GM12872 (cell line): ENCODE results near the gene DMAP1.

Experiments used
- TF ChIP-seq, protein P1 (sequence below): IDR thresholded peaks from 3 replicates; pipeline ENCODE4 v1.5.1; 2011; ENCODE audit warnings: low read depth, mild to moderate bottlenecking, low read length, moderate library complexity; ENCODE audit not compliant: insufficient read depth

Gene DMAP1

DNA sequence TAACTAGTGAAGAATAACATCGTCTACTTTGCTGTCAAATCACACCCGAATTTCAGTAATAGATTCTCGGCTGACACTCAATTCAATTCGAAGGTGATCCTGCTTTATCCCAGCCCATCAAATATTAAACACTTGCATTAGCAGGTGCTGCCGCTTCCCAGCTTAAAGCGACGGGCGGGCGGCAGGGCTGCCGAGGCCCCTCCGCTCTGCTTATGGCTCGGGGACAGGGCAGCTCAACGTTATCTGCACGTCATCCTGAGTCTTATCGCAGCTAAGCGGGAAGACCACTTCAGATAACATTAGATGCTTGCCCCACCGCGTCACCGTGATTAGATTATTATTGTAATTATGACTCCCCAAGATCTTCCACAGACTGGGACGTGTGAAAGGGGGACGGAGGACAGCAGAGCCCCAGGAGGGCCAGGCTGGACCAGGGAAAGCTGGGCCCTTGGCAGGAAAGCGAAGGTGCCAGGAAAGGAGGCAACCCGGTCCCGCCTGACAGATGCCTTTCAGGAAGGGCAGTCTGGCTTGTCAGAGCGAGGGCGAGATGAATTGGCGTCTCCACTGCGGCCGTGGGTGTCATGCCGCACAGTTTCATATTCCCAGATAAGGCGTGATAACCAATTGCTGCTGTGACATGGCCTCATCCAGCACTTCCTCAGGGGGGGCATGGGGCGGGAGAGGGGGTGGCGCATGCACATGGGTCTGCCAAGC lies 37.0 kb downstream of the DMAP1 start:
- TF ChIP-seq, protein P1, sequence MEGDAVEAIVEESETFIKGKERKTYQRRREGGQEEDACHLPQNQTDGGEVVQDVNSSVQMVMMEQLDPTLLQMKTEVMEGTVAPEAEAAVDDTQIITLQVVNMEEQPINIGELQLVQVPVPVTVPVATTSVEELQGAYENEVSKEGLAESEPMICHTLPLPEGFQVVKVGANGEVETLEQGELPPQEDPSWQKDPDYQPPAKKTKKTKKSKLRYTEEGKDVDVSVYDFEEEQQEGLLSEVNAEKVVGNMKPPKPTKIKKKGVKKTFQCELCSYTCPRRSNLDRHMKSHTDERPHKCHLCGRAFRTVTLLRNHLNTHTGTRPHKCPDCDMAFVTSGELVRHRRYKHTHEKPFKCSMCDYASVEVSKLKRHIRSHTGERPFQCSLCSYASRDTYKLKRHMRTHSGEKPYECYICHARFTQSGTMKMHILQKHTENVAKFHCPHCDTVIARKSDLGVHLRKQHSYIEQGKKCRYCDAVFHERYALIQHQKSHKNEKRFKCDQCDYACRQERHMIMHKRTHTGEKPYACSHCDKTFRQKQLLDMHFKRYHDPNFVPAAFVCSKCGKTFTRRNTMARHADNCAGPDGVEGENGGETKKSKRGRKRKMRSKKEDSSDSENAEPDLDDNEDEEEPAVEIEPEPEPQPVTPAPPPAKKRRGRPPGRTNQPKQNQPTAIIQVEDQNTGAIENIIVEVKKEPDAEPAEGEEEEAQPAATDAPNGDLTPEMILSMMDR, result no peak

DNA sequence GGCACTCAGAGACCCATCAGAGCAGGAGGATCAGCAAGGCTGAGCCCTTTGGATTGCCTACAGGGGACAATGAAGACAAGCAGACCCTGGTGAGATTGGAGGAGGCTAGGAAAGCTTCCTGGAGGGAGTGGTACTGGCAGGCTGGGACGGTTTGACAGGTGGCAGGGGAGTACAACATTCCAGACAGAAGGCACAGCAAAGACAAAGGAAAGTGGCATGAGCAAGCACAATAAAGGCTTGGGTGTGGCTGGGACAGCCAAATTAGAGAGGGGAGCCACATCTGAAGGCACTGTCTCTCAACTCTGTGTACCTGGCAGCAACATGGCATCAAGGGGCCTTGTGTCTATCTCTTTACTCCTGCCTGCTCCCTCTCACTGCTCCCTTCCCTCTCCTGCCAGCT lies 38.2 kb downstream of the DMAP1 start:
- TF ChIP-seq, protein P1, result no peak

DNA sequence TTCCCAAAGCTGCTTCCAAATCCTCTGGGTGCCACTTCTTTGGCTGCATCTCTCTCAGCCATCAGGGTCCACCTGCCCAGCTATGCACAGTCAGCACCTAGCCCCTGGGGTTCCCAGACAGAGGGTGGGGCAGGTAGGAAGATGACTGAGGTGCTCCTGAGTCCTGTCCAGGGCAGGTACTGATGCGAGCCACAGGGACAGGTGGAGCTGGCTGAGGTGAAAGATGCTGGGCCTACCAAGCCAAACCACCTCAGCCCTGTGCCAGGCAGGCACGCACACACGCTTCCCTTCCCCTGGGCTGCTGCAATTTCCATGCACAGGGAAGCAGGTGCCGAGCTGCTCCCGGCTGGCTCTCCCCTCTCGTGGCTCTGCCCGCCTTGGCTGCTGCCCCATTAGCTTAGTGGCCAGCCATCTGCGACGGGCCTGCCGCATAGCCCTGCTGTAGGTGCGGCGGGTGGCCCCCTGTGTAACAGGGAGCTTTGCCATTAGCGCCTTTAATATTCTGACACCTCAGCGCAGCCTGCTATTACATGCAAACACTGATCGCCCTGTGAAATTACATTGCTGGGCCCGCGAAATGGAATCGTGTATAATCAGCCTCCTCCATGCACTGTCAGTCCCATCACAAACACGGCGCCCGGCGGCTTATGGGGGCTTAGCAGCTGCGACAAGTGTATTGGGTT lies 38.9 kb downstream of the DMAP1 start:
- TF ChIP-seq, protein P1, result no peak

DNA sequence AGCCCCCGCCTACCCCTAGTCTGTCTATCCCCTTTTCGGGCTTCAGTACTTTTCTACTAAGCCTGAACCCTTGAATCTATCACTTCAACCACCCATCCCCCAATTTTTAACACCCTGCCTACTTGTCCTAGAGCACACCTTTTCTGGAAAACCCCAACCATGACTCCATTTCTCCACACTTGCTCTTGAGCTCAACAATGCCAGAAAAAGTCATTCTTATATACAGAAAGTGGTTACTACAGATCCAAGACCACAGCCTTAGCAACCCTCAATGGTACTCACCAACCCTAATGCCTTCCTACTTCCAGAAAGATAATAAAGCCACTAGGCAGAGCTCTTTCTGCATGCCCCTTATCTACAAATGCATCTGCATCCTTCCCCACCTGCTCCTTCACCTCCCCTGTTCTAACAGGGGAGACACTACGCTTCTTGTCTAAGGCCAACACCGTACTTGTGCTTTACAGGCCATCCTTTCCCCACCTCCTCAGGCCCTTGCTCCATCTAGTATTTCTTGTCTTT lies 41.2 kb downstream of the DMAP1 start:
- TF ChIP-seq, protein P1, result no peak

DNA sequence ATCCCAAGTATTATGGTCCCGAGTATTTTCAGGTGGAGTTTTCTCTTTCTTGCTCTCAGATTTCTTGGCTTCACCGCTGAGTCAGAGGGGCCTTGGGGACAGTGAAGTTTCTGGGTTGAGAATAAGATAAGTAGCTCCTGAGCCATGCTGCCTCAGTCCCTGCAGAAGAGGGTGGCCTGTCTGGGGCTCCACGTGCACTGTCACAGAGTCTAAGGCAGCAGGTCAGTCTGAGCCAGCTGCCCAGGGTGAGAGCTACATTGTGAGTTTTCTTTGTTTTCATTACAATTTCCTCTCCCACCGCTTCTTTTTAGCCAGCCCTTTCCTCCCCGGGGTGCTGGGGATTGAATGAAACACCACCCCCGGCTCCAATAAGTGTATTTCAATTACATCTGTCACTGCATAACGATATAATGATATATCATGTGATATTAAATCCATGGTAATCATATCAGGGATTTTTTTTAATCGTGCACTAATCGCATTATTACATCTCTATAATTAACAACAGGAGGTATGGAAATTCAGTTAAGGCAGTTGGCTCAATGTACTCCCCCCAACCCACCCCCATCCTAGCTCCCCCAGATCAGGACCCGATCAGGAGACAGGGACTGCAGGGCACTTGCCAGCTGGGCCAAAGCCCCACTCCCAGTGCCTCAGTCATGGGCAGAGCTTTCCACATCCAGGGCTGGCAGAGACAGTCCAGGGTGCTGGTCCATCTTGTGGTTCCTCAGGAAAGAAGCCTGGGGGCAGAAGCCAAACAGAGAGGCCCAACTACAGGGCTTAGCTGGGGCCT lies 43.7 kb downstream of the DMAP1 start:
- TF ChIP-seq, protein P1, result no peak

DNA sequence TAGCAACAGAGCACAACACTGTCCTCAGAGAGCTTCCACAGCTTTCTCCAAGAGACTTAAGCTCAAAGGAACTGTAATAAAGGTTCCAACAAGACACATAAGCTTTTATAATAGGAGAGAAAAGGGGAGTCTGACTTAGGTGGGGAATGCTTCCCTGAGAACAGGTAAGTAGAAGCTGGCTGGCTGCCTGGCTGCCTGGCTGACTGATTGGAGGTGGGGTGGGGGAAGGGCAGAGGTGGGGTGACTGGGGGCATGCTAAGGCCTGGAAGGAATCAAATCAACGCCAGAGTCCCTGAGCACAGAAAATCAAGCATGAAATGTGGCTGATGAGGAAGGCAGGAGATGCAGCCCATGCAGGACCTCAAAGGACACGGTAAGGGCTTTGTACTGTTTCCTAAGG lies 45.8 kb downstream of the DMAP1 start:
- TF ChIP-seq, protein P1, result no peak

DNA sequence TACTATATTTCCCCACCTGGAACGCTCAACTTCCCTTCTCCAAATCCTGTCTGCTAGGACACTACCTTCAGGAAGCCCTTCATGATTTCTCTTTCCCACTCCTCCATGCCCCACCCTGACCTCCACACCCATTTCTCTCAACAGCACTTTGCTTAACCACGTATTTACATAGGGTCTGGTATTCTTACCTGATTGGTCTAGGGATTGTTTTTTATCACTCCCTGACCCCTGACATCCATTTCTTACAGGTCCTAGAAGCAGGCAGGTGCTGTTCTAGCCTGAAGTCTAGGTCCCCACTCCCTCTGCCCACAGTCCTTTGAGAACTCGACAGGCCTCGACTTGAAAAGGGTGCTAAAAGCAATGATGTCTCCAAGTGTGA lies 47.5 kb downstream of the DMAP1 start:
- TF ChIP-seq, protein P1, result no peak
